ENCODE results near the gene NKG7. TPM values are rescaled to one million over a fixed set of nuclear protein-coding genes. Genes with fewer than 3 reads are reported as not detected.

NKG7 gene
- total and polyA plus RNA-seq, 2 of the 13 experiments (the other 11 are each of a cell fraction or from before 2014, with no cell fraction given), result 0.40 TPM; not detected in 1

DNA sequence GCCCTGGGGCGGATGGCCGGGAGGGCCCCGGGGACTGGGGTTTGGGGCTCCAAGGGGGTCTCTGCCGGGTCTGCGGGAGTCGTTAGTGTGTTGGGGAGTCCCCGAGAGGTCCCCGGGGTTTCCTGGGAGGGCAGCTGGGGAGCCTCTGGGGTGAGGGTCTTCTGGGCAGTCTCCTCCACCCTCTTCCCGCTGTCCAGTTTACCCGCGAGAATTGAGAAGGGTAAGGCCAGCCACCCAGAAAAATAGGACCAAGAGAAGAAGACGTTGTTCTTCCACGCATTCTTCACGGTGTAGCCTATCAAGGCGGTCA, 5.2 kb downstream of the NKG7 start (continued):
- TF ChIP-seq, protein P1, sequence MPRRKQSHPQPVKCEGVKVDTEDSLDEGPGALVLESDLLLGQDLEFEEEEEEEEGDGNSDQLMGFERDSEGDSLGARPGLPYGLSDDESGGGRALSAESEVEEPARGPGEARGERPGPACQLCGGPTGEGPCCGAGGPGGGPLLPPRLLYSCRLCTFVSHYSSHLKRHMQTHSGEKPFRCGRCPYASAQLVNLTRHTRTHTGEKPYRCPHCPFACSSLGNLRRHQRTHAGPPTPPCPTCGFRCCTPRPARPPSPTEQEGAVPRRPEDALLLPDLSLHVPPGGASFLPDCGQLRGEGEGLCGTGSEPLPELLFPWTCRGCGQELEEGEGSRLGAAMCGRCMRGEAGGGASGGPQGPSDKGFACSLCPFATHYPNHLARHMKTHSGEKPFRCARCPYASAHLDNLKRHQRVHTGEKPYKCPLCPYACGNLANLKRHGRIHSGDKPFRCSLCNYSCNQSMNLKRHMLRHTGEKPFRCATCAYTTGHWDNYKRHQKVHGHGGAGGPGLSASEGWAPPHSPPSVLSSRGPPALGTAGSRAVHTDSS (CRISPR knock-in tag; conservative IDR thresholded peaks at IDR 0.05), result no peak
- TF ChIP-seq ZFY (CRISPR knock-in tag; IDR thresholded peaks at IDR 0.05) (no peak), ARNT2 (CRISPR knock-in tag; IDR thresholded peaks at IDR 0.05; ENCODE audit: low read depth) (peak; percentile 9; the same call in 1 of the 2 replicates), ZNF136 (CRISPR knock-in tag; IDR thresholded peaks at IDR 0.05; ENCODE audit: low read depth) (no peak), MED13 (CRISPR knock-in tag; IDR thresholded peaks at IDR 0.05) (peak; percentile 66; the same call in 1 of the 2 replicates), BRCA1 (CRISPR knock-in tag; IDR thresholded peaks at IDR 0.05) (peak; percentile 56; the same call in 1 of the 2 replicates), POLR2G (IDR thresholded peaks at IDR 0.05; ENCODE audit: low read depth, low read length) (peak; percentile 83; the same call in 1 of the 2 replicates), POLR2A (IDR thresholded peaks at IDR 0.05; ENCODE audit: insufficient read depth in 1 of 2, low read depth in 2 of 2, low read length in 2 of 2) (peak; percentile 68 to 77; a peak in 3 of 4 replicates)

DNA sequence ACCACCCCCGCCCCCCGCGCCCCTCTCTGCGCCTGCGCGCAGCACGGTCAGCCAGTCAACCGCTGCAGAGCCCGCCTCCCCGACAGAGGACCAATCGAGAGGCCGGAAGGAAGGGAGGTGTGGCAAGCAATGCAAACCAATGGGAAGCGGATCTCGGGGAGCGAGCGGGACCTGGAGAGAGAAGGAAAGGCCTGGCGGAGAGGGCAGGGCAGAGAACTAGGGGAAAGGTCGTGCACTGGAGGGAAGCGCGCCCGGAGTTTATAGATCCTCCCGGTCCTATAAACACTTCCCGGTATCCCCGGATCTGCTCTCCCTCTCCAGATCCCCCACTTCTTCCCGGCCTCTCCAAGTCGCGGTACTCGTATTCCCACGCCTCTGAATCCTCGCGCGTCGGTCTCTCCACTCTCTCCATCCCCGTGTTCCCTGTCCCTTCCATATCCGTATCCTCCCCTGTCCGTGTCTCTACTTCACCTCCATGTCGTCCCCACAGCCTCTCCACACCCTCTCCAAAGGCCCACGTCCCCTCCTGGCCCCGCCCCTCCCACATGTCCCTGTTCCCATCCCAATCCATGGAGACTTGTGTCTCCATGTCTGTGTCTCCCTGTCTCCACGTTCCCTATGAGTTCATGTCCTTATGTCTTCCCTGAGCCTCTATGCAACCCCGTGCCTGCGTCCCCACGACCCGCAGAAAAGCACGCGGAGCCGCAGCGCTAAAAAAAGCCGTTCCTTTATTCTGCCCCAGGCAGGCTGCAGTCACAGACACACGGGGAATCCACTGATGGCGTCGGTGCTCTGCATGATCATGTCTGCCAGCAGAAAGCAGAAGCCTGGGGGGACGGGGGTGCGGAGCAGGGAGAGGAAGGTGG, 5.8 kb downstream of the NKG7 start:
- POLR2A ChIA-PET, result interaction anchor here (0.6 to 7.8 kb wide), 18 partner anchors 9 to 855 kb away, joined by 3 to 309 read pairs (median 27); partner anchors contain the start of genes C19orf84, LIM2 and VSIG10L
- Histone ChIP-seq H3K79me2 (ENCODE audit: insufficient read depth, low read length) (peaks cover 40% of the 10 kb centered on the region), H3K4me1 (ENCODE audit: insufficient read depth, low read length) (peaks cover 50% of the 10 kb centered on the region), H3K36me3 (replicated peaks in 1 of 2; ENCODE audit: control insufficient read depth in 1 of 2, insufficient read depth in 2 of 2, low read length in 2 of 2) (no peaks in the 10 kb centered on the region), H3K9me3 (ENCODE audit: low read length) (no peaks in the 10 kb centered on the region), H3K27me3 (ENCODE audit: control insufficient read depth in 1 of 2, insufficient read depth in 2 of 2, low read length in 2 of 2) (peaks cover 0 to 7% of the 10 kb centered on the region in 2 experiments; a peak in 2 of 5 replicates), H4K20me1 (ENCODE audit: insufficient read depth, low read length) (no peaks in the 10 kb centered on the region), H3K4me2 (ENCODE audit: low read depth, low read length) (peak overlapping the region; percentile 93), H3K9ac (ENCODE audit: insufficient read depth, low read depth, low read length) (peak overlapping the region; percentile 100), H3K27ac (ENCODE audit: extremely low read length, insufficient read depth, low read length) (peak overlapping the region; percentile 100), H3K4me3 (replicated peaks in 1 of 3; ENCODE audit: insufficient read depth in 1 of 3, low read depth in 2 of 3, low read length in 3 of 3) (peak overlapping the region; percentile 80 to 94 (median 94)), H2AFZ (ENCODE audit: low read length) (no peak overlapping the region)
- CTCF ChIA-PET (ENCODE audit: low intra/inter-chr PET ratio, low total read pairs), result interaction anchor here (0.6 kb wide), 1 partner anchor 28 kb away, joined by 3 read pairs; no protein-coding TSS in a partner anchor
- peak; percentile 98 for DNase-seq (ENCODE audit: low spot score)
- FAIRE-seq, result peak; percentile 89
- in situ Hi-C loops (cut with HindIII; ENCODE audit: extremely low pct_ligation_motif_present, low pct_unique_long_range_greater_than_20kb), result no loop called here
- no TSS peak for BruUV-seq (replicated peaks)
- 1% methylated on average over 38 of the region's 54 CpGs for WGBS (ENCODE audit: low lambda C conversion rate)
- intact Hi-C loops (cut with micrococcal nuclease; ENCODE audit: unreplicated experiment), result loop anchor here (1.0 kb wide), 2 partner anchors 12 to 41 kb away; no protein-coding TSS in a partner anchor
- peak; percentile 58 for ATAC-seq
- TF ChIP-seq BRD4 (CRISPR knock-in tag; IDR thresholded peaks at IDR 0.05) (peak; percentile 85; the same call in 1 of the 2 replicates), HIVEP1 (CRISPR knock-in tag; IDR thresholded peaks at IDR 0.05) (no peak; the same call in 1 of the 2 replicates), ZNF773 (CRISPR knock-in tag; IDR thresholded peaks at IDR 0.05; ENCODE audit: borderline replicate concordance) (no peak), ZFP1 (CRISPR knock-in tag; IDR thresholded peaks at IDR 0.05) (no peak), ZNF652 (CRISPR knock-in tag; IDR thresholded peaks at IDR 0.05; ENCODE audit: borderline replicate concordance, low read depth) (no peak), ELF3 (CRISPR knock-in tag; IDR thresholded peaks at IDR 0.05) (peak; percentile 51), ZNF326 (CRISPR knock-in tag; IDR thresholded peaks at IDR 0.05; ENCODE audit: borderline replicate concordance) (no peak), NR2F2 (IDR thresholded peaks at IDR 0.05; ENCODE audit: borderline replicate concordance, low read depth) (no peak; the same call in 1 of the 2 replicates), ZNF441 (CRISPR knock-in tag; IDR thresholded peaks at IDR 0.05; ENCODE audit: borderline replicate concordance) (peak; percentile 84; the same call in 1 of the 2 replicates), TGIF2 (CRISPR knock-in tag; IDR thresholded peaks at IDR 0.05) (peak; percentile 73), TBL1XR1 (IDR thresholded peaks at IDR 0.05; ENCODE audit: borderline replicate concordance, low read length, partially characterized antibody) (no peak), ZZZ3 (CRISPR knock-in tag; IDR thresholded peaks at IDR 0.05; ENCODE audit: borderline replicate concordance) (no peak)
- TF ChIP-seq, protein P2, sequence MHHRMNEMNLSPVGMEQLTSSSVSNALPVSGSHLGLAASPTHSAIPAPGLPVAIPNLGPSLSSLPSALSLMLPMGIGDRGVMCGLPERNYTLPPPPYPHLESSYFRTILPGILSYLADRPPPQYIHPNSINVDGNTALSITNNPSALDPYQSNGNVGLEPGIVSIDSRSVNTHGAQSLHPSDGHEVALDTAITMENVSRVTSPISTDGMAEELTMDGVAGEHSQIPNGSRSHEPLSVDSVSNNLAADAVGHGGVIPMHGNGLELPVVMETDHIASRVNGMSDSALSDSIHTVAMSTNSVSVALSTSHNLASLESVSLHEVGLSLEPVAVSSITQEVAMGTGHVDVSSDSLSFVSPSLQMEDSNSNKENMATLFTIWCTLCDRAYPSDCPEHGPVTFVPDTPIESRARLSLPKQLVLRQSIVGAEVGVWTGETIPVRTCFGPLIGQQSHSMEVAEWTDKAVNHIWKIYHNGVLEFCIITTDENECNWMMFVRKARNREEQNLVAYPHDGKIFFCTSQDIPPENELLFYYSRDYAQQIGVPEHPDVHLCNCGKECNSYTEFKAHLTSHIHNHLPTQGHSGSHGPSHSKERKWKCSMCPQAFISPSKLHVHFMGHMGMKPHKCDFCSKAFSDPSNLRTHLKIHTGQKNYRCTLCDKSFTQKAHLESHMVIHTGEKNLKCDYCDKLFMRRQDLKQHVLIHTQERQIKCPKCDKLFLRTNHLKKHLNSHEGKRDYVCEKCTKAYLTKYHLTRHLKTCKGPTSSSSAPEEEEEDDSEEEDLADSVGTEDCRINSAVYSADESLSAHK (CRISPR knock-in tag; IDR thresholded peaks at IDR 0.05; ENCODE audit: borderline replicate concordance), result no peak

Data from HepG2 (cell line).